Left lung (tissue), 10 donors: ENCODE measurements around the gene PTPN5. TPM values are rescaled to one million over a fixed set of nuclear protein-coding genes. Genes with fewer than 3 reads are reported as not detected.

Experiments used
- ATAC-seq: fragments of 200-7000 bp; cut with Tn5 transposase; one replicate; pipeline ENCODE4 v1.9.1; 2020; ENCODE audit warnings: moderate library complexity
- DNase-seq, 4 donors: peaks; one replicate each; pipeline ENCODE4 v3.0.0-alpha.2; 2013 to 2020
- H3K27ac ChIP-seq, 2 donors: fragments of 200-600 bp; sonication (generic) in 1 of 2; one replicate each; pipeline versions ENCODE4 v1.5.0 to v1.8.0; 2020 to 2021
- H3K27me3 ChIP-seq, 2 donors: fragments of 200-600 bp; sonication (generic) in 1 of 2; one replicate each; pipeline versions ENCODE4 v1.5.0 to v1.8.0; 2020 to 2021
- H3K36me3 ChIP-seq, 2 donors: fragments of 200-600 bp; sonication (generic) in 1 of 2; one replicate each; pipeline versions ENCODE4 v1.5.0 to v1.8.0; 2020 to 2021
- H3K4me1 ChIP-seq, 2 donors: fragments of 200-600 bp; one replicate each; pipeline ENCODE4 v1.8.0; 2021
- H3K4me3 ChIP-seq, 2 donors: fragments of 200-600 bp; sonication (generic) in 1 of 2; one replicate each; pipeline versions ENCODE4 v1.5.0 to v1.8.0; 2020 to 2021; ENCODE audit warnings: mild to moderate bottlenecking in 1 of 2
- H3K9me3 ChIP-seq, 2 donors: fragments of 200-600 bp; sonication (generic) in 1 of 2; one replicate each; pipeline versions ENCODE4 v1.5.0 to v1.8.0; 2020 to 2021
- intact Hi-C, 2 donors: fragments of 100-400 bp; cut with DNase I; formaldehyde crosslinking; loops; one replicate each; pipeline versions ENCODE4 v1.11.2 to v1.14.2; 2022
- polyA plus RNA-seq, 6 donors: library from polyadenylated mRNA; unstranded; fragments of 120-200 nt; gene quantifications; one replicate each; pipeline ENCODE4 v1.2.1, GENCODE V29; 2013; ENCODE audit not compliant: insufficient read length in 6 of 6
- total RNA-seq, 2 donors: library from RNA; stranded (reverse); fragmentation: NEBNext Ultra II Directional; extraction: Animal tissue kit (Norgen Biotek cat#: 25700); gene quantifications; one replicate each; pipeline ENCODE4 v1.2.1, GENCODE V29; 2021
- TF ChIP-seq, protein P1 (sequence below), 2 donors: fragments of 200-600 bp; sonication (generic) in 1 of 2; IDR thresholded peaks; one replicate each; pipeline versions ENCODE4 v1.5.0 to v1.8.0; 2021; ENCODE audit warnings: antibody characterized with exemption in 2 of 2
- donor health status: DM: no; HTN: yes; CAD: no.
- donor health status: DM: no; HTN: no; CAD: no.

PTPN5 gene
- total and polyA plus RNA-seq, 8 donors = 0.13 to 1.4 (median 0.83) TPM; not detected in 1

DNA sequence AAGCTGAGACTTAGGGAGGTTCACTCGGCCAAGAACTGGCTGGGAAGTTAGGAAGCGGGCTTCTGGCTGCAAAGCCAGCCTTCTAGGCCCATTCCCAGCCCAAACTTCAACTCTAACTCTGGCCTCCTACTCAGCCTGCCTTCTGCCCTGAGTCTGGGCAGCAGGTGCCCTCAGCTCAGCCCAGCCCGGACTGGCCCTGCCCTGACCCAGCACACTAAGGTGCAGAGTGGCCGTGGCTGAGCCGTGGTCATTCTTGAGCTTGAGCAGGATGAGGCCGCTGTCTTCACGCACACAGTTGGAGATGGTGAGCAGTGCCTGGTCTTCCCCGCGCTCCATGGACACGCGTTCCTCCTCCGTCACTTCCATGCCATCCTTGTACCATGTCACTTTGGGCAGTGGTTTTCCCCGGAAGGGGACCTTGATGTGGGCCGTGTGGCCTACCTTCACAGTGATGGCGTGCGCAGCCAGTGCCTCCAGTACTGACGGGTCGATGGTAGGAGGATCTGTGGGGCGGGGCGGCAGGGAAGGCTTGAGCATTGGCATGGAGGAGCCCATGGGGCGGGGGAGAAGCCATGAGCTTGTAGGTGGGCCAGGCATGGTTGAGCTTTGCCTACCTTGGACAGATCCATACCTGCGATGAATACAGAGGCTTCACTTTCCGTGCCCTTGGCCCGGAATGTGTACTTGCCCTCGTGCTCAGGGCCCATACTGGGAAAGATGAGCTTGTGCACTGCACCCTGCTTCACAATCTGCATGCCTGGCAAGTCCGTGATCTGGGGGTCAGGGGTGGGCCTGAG lies 77.8 kb downstream of the PTPN5 start:
- Histone ChIP-seq H3K36me3 (no peaks in the 10 kb centered on the region), H3K4me3 (no peak overlapping the region), H3K4me1 (no peaks in the 10 kb centered on the region), H3K9me3 (no peaks in the 10 kb centered on the region), H3K27me3 (no peaks in the 10 kb centered on the region), H3K27ac (no peak overlapping the region)
- ATAC-seq (no peak), DNase-seq (no peak)
- intact Hi-C loops = no loop called here
- TF ChIP-seq, protein P1, sequence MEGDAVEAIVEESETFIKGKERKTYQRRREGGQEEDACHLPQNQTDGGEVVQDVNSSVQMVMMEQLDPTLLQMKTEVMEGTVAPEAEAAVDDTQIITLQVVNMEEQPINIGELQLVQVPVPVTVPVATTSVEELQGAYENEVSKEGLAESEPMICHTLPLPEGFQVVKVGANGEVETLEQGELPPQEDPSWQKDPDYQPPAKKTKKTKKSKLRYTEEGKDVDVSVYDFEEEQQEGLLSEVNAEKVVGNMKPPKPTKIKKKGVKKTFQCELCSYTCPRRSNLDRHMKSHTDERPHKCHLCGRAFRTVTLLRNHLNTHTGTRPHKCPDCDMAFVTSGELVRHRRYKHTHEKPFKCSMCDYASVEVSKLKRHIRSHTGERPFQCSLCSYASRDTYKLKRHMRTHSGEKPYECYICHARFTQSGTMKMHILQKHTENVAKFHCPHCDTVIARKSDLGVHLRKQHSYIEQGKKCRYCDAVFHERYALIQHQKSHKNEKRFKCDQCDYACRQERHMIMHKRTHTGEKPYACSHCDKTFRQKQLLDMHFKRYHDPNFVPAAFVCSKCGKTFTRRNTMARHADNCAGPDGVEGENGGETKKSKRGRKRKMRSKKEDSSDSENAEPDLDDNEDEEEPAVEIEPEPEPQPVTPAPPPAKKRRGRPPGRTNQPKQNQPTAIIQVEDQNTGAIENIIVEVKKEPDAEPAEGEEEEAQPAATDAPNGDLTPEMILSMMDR (IDR thresholded peaks at IDR 0.05) = no peak

DNA sequence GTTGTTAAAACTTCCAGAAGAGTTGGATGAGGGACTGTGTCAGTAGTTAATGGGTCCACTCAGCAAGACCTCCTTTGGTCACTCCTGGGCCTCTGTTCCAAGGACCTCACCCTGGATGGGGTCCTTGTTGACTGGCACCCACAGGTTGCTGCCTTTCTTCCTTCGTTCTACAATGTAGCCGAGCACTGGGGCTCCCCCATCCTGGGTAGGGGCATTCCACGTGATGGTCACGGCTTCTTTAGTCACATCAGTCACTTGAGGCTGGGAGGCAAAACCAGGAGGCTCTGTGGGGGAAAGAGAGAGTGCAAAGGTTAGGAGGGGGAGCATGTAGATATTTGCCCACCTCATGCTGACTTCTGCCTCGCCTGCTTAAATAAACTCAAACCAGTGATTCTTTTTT lies 81.1 kb downstream of the PTPN5 start:
- H3K36me3 ChIP-seq = no peaks in the 10 kb centered on the region
- peaks cover 3 to 5% of the 10 kb centered on the region in 2 donors for H3K4me1 ChIP-seq
- H3K27ac ChIP-seq = no peak overlapping the region
- intact Hi-C loops = no loop called here
- ATAC-seq (no peak), DNase-seq (no peak)
- H3K9me3 ChIP-seq = no peaks in the 10 kb centered on the region
- no peak overlapping the region for H3K4me3 ChIP-seq
- peaks cover 0 to 20% of the 10 kb centered on the region in 2 donors for H3K27me3 ChIP-seq
- TF ChIP-seq, protein P1 (IDR thresholded peaks at IDR 0.05) = no peak

DNA sequence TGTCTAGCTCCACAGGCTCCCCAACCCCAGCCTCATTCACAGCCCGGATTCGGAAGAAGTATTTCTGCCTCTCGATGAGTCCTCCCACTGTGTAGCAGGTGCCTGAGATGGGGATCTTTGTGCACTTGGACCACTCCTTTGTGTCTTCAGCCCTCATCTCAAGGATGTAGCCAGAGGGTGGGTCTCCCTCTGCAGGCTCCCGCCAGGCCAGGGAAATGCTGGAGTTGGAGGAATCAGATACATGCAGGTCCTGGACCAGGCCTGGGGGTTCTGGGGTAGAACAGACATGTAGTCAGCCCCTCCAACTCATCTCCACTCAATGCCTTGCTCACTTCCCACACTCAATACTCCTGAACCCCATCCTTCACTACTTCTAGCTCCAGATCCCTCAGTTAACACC lies 82.2 kb downstream of the PTPN5 start:
- Histone ChIP-seq H3K4me3 (no peak overlapping the region), H3K9me3 (no peaks in the 10 kb centered on the region), H3K27ac (no peak overlapping the region), H3K27me3 (peaks cover 0 to 29% of the 10 kb centered on the region in 2 donors), H3K4me1 (peaks cover 10 to 14% of the 10 kb centered on the region in 2 donors), H3K36me3 (no peaks in the 10 kb centered on the region)
- no peak for DNase-seq
- ATAC-seq = no peak
- intact Hi-C loops = no loop called here
- TF ChIP-seq, protein P1 (IDR thresholded peaks at IDR 0.05) = no peak

DNA sequence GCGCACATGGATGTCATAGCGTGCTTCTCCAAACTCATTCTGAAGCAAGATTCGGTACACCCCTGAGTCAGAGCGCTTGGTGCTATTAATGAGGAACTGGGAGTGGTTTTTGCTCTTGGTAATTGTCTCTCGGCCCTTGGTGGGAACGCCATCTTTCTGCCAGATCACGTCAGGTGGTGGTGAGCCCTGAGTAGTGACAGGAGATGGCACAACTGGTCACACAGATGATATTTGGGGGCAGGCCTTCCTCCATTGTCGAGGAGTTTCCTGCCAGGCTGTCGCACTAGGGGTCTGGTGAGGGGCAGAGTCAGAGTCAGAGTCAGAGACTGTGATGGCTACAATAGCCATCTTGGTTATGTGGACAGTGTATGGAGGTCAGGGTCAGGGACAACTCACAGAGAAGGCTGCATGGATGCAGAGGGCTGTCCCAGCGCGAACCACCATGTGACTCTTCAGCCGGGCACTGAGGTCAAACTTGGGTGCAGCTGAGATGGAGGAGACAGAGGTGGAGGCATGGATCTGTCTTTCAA lies 83.7 kb downstream of the PTPN5 start:
- TF ChIP-seq, protein P1 (IDR thresholded peaks at IDR 0.05) = no peak
- no peak for ATAC-seq
- no peak for DNase-seq
- Histone ChIP-seq H3K27me3 (peaks cover 0 to 29% of the 10 kb centered on the region in 2 donors), H3K4me1 (peaks cover 10 to 14% of the 10 kb centered on the region in 2 donors), H3K9me3 (no peaks in the 10 kb centered on the region), H3K4me3 (no peak overlapping the region), H3K36me3 (no peaks in the 10 kb centered on the region), H3K27ac (no peak overlapping the region)
- intact Hi-C loops = no loop called here
